GM19043 (cell line): ENCODE measurements around the gene ANKFN1.

Experiments used
- ATAC-seq: cut with Tn5 transposase; IDR thresholded peaks from one replicate; pipeline ENCODE4 v1.9.1; 2021; ENCODE audit warnings: low read depth; ENCODE audit not compliant: unreplicated experiment

Gene ANKFN1

DNA sequence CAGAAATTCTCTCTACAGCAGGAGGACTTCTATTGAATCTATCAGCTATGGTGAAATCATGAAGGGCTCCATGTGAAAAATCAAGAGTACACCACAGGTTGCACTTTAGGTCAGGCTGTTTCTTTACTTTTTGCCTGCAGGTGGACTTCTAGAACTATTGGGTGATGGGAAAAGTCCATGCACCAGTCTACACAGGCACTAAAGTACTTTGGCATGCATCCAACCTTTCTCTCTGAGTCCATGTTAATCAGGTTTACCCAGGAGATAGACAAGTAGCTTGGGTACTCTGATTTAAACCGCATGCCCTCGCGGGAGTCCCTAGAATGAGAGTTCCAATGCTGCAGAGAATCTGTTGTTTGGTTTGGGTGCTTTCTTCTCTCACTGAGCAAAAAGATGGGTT is 9.1 kb upstream of the ANKFN1 start:
- no peak for ATAC-seq

DNA sequence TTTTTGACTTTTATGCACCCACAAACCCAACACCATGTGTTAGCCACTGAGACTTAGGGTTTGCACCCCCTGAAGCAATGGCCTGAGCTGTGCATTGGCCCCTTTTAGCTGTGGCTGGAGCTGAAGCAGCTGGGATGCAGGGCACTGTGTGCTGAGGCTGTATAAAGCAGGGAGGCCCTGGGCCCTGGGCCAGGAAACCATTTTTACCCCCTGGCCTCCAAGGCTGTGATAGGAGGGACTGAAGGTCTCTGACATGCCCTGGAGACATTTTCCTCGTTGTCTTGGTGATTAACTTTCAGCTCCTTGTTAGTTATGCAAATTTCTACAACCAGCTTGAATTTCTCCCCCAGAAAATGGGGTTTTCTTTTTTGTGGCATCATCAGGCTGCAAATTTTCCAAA is 6.7 kb upstream of the ANKFN1 start:
- ATAC-seq, result no peak

DNA sequence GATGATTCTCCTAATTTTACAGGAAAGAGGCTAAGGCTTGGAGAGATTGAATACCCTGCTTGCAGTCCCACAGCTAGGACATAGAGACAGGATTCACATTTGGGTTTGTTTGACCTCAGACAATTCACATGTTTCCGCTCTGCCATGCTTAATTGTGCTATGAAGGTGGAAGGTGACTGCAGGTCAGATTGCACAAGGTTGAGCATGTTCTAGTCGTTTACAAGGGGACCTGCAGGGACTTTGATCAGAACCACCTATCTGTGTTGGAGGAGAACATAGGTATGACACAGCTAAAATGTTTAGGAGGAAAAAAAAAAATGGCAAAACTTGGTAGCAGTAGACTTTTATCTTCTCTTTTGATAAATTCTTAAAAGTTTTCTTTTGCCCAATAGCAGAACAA is 4.9 kb upstream of the ANKFN1 start:
- no peak for ATAC-seq

DNA sequence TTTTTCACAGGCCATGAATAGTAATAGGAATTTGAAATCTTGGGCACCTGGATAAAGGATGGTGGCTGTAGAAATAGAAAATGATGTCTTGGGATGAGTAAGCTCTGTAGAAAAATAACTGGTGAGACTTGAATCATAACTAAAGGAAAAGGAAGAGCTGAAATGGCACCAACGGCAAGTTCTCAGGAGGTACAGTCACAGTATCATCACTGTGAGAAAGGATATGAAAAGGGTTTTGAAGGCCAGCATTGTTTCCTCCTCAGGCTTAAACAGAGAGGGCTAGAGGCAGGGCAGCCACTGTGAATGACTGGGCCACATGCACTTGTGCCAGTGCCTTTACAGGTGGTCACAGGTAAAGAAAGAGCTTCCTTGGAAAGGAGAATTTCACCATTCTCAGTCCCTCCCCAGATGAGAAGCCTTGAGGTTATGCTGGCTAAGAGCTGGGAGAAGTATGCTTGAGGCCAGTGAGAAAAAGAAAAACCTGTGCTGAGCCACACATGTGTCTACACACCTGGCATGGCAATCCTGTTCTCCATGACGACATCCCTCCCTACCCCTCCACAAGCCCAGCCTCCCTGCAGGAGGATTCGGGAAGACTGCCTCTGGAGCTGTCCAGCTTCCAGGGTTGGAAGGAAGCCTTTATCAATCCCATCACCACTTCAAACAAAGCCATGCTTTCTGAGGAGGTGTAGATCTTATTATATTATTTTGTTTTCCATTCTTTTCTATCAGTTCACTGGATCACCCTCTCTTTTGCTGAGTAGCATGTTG is 3.8 kb upstream of the ANKFN1 start:
- no peak for ATAC-seq

DNA sequence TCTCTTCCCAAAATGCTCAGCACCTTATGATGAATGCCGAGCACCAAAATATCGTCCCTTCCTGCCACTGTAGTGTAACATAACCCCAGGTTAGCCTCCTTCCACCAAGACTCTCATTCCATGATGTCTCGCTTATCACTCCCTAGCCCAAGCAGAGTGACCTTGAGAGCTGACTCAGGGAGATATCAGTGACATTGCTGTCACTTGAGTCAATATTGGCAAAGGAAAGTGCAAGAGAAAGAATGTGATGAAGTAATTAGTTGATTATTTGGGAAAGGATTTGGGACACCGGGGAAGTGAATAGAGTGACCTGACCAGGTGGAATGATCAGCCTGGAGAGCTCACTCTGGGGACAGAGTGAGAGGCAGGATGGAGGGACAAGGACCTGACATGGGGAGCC is 2.6 kb upstream of the ANKFN1 start:
- no peak for ATAC-seq

DNA sequence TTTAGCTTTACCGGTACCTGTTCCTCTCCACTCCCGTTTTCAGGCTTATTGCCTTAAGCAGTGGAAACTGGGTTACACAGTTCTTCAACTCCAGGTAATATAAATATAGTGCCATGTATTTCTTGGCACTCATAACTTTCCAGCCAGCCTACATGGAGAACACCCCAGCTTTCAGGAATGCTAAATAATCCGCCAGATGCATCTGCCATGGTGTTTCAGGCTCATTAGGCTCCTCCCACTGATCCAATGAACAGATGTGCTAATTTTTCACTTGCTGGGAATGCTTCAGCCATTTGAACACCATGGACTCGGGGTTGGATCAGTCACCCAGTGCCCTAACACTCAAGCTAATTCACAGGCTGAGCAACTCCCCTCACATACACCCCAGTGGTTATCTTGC is 4.6 kb downstream of the ANKFN1 start:
- ATAC-seq, result no peak

DNA sequence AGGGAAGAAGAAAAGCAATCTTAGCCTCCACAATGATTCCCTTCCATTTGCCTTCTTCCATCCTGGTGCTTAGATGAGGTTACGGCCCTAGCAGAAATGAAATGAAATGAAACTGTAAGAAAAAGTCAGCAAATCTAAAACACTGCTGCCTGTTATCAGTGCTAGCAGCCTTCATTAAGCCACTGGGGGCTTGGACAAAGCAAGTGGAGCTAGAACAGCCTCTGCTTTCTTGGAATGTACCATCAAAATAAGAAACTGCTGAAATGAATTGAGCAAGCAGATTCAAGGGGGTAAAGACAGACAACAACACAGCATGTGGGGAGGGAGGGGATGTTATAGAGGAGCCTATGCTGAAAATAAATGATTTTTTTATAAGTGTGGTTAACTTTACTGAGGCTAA is 5.1 kb downstream of the ANKFN1 start:
- ATAC-seq, result no peak

DNA sequence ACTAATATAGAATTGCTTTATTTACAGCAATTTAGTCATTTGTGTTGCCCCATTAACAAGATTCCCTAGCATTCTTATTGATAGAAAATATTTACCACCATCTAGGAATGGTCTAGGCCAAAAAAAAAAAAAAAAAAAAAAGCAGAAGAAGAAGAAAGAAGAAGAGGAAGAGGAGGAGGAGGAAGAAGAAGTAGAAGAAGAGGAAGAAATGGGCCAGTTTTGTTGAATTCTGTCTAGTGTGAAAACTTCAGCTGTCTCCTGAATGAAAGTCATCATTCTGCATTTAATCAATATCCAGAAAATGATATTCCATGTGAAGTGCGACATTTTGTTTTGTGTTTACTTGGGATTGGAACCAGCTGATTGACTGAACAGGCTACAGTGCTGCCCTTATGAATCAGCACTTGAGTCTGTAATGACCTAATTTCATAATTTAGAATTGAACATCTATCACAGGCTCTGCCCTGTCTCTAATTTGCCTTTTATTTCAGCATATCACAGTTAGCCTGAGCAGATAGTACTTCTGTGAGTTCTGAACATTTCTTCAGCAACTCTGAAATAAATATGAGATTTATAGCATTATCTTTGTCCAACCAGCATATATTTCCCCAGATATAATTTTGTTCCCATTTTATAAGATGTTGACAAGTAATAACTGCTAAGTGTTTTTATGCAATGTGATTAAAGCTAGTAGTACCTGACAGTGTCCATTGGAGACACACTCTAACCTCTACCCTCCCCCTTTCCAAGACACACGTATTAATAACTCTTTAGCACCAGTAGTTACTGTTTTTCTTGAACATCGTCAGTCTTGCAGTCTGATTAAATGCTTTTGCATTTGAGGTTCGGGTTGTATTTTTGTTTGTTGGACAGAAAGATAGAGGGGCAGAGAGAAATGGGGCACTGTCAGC is 5.9 kb downstream of the ANKFN1 start:
- no peak for ATAC-seq

DNA sequence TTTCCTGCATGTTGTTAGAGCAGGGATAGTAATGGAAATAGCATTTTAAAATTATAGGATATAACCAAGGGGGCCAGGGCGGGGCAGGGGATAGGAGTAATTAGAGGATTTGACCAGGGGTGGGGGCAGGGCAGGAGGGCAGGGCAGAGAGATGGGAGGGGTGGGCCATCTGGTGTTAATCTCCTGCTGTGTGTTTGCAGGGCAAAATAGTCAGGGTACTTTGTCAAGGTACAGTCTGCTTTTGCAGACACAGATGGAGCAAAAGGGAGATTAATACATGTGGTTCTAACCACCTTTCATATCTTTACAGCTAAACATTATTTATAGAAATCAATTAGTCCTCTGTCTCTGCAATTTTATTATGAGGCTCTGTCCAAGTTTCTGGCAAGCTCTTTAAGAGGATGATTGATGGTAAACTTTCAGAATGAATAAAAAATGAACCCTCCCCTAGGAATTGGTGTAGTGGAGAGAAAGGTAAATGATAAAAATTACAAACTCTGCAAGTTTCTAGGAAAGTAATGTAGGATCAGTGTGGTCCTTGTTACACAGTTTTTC is 6.6 kb downstream of the ANKFN1 start:
- no peak for ATAC-seq

DNA sequence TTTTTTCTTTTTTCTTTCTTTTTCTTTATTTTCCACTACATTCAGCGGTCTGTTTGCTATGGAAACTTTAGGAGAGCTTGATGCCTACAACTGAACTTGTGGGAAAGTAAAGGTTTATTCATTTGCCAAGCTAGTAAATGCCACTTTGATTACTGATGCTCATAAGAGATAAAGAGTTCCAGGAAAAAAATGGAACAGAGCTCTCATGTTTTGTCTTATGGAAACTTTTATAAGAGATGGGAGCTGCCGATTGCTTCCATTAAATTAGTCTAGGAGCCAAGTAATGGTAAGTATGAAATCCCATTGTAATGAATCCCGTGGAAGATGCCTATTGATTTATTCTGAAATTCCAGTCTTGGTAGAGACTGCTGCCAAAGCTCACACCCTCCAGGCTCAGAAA is 7.1 kb downstream of the ANKFN1 start:
- no peak for ATAC-seq

DNA sequence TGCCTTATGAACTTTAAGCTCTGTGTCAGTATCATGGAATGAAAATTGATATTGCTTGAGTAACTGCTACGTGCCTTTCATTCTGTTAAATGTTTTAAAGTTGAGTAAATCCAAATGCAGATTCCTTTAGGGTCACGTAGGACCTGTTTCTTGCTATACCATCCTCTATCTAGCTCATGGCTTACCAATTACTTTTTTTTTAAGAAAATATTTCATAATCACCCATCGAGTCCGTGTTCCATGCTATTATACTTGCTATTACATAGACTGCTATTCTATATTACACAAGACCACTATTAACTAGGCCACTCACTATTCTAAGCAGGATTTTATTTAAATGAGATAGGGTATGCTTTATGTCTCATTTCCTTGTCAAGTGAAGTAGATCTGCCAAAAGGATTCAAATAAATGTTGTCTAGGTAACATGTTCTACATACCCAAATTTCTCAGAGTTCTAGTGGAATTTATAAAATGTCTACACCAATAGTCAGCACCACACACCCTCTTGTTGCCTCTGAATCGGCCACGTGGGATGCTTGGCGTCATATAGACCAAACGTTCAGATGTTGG is 11.9 kb downstream of the ANKFN1 start:
- no peak for ATAC-seq

DNA sequence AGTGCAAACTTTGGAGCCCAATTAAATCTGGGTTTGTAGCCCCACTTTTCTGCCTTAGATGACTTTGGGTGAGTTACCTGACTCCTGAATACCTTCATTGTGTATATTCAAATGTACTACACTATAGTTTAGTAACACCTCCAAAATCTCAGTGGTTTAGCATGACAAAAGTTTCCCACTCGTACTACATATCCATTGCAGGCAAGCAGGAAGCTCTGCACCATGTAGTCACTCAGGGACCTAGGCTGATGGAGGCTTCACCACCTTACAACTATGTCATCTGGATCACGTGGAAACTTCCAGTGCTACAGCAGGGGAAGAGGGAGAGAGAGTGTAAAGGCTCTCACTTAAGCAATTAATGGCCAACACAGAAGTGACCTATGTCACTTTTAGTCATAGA is 14.2 kb downstream of the ANKFN1 start:
- ATAC-seq, result no peak

DNA sequence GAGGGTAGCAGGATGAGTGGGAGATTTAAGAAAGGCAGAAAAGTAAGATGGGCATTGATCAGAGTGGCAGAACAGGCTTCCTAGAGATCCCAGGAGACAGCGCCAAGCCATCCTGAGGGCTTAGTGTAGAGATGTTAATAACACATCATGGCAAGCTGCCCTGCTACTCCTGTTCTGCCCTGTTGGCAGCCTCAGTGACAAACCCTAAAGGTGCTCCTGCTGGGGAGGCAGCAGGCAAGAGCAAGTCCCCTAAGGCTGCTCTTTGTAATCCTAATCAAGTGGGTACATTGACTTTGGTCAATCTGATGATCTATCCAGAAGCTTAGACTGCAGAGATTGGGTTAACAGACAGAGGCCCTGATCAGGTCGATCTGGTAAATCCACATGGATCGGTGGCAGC is 16.3 kb downstream of the ANKFN1 start:
- ATAC-seq, result no peak

DNA sequence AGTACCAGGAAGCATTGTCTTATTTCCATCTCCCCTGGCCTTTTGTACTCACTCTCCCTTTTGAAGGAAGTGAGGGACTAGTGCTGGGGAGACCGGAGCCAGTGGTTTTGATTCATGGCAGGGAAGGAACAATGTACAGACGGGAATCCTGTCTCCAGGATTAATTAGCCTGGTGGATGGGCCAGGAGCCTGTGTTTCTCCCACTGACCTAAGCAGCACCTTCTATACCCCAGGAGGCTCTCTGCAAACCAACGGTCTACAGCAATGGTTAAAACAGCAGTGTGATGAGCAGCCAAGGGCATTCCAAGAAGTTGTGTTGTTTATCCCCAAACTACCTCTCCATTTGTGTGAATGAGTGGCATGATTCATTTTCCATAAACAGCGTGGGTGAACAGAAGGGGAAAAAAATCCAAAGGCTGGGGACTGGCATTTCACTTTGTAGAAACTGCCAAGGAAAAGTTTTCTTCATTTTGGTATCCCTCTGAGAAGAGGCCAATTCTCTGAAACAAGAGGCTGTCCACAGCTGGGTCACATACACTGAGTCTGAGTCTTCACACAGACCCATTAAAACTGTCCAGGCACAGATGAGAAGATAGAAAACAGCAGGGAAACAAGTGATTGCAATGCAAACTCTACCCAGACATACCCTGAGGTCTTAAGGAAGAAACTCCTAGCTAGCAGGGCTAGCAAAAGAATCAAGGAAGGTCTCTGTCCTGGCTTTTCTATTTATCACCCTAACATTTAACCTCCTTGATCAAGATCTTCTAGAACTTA is 18.1 kb downstream of the ANKFN1 start:
- no peak for ATAC-seq

DNA sequence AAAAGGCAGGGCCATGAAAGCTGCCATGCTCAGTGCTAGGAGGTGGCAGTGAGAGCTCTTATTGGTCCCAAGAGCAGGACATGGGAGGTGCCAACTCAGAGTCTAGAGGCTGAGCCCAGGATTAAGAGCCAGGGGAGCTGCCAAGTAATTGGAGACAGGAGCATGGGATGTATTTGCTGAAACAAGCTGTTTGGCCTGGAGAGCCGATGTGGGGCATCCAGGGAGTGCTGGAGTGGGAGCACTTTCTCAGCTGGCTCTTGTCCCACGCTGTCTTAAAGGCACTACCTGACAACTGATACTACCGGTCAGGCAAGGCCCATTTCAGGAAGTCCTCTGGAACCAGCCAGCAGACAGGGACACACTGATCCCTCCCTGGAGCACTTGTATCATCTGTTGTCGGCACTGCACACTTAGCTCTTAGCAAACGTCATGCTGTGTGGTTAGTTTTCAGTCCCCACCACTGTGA is 19.3 kb downstream of the ANKFN1 start:
- no peak for ATAC-seq

DNA sequence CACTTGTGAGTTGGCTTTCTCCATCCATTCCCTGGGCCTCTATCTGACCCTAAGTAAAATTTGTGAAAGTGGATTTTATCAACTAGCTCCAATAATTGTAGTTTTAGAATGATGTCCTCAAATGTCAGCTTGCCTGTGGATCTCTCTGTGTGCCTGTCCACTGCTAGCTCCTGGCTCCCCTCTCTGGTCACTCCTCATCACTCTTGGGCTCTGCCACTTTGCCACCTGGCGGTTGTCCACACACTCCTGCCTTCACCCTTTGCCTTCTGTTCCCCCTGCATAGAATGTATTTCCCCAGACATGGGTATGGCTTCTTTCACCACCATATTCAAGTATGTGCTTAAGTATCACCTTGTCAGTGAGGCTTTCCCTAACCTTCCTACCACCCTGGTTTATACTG is 19.8 kb downstream of the ANKFN1 start:
- ATAC-seq, result no peak

DNA sequence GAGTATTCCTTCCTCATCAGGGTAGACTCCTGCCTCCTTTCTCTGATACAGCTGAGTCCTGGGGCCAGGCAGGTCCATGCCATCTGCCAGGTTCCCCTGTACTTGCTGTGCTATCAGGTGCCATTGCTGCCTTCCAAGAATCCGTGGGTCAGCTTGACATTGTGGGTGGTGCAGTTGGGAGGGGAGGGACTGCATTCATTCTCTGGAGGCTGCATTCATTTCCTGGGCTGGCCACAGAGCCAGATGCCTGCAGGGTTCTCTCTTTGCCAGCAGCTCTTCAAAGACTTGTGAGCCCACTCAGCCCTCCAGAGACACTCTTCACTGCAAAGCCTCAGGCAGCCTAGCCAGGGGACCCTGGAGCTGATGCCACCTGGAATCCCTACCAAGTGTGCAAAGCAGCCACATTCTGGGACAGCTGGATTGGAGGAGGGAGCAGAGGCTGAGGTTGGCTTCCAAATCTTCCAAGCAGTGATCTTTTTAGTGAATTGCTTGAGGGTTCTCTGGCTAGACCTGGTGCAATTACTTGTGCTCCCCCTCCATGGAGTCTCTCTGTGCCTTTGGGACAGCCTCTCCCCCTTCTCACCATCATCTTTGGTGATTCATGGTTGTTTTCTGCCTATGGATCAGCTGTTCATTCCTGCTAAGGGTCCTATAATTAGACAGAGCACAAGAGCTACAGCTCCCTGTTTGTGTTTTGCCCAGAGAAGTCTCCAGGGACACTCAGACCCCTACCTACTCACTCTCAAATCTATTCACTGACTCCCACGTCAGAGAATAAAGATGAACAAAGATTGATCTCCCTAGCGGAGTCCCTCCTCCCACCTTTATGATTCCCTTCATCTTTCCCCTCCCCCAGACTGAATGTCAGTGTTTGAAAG is 20.9 kb downstream of the ANKFN1 start:
- no peak for ATAC-seq

DNA sequence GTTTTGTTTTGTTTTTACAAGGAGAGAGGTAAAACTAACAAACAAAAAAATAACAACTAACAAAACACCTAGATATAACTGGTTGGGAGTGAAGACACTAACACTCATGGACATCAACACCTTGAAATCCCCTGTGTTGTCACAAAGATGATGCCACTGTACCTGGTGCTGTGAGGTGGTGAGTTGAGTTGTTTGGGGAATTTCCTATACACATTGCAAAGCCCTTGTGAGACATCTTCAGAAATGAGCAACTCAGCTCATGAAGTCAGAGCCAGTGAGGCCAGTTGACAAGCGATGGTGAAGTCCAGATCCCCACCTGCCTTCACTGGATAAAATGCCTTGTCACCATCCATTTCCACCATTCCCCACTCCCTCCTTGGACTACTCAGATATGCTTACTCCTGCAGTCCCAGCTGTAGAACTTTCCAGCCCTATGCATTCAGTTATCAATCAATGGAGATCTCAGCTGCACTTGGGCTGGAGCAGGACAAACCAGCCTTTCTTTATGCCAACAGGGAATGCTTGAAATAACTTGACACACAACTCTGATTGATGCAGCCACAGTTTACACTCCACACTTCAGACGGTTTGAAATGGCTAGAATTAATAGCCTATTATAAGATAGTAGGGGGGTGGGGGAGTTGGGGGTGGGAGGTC is 22.2 kb downstream of the ANKFN1 start:
- no peak for ATAC-seq

DNA sequence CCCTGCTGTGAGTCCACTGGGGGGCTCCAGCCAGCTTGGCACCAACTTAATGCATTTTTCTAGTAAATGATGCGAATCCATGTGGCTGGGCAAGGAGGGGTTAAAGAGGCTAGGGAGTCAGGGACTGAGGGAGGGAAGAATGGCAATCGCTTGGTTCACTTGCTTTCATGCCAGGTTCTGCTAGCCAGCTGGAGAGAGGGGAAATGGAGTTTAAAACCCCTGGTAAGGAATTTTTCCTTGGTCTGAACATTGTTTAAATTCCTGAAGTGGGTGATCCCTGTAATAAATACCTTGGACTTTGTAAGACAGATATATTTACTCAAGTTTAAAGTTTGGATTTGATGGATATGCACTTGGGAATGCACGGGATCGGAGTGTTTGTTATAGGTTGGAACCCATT is 22.8 kb downstream of the ANKFN1 start:
- ATAC-seq, result no peak
